Measurements from ENCODE around the gene VAMP2.

The VAMP2 gene

DNA sequence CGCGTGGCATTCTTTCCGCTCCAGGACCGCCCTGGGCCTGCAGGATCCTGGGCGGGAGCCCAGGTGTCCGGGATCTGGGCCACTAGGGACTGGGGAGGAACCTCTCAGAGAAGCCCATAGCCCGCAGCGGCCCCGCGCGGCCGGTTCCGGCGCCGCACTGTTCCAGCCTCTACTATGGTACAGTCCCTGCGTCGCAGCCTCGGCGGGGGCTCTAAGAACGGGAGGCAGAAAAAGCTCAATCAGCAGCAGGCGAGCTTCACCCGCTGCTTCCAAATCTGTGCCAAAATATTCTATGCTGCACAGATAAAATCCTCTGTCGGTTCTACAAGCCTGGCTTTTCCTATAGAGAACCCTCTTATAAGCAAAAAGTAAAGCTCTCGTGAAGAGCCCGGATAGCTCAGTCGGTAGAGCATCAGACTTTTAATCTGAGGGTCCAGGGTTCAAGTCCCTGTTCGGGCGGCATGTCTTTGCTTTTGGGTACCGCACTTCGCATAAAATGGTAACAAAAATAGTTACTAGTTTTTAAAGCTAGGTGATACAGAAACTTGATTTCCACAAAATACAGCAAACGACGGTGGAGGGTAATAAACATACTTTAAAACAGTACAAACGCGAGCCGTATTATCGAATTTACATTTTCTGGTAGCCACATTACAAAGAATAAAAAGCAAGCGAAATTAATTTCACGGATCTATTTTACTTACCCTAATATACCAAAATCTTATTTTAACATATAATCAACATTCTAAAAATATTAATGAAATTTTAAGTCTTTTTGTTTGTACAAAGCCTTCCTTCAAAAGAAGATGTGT is 43.8 kb downstream of the VAMP2 start:
- TF ChIP-seq, protein P1, sequence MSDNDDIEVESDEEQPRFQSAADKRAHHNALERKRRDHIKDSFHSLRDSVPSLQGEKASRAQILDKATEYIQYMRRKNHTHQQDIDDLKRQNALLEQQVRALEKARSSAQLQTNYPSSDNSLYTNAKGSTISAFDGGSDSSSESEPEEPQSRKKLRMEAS (IDR thresholded peaks at IDR 0.05) = peak; percentile 30
- TF ChIP-seq CEBPB (IDR thresholded peaks at IDR 0.05) (0 out of 2 replicates have a peak, but pooled peaks have one; percentile 43), RAD21 (IDR thresholded peaks at IDR 0.05; ENCODE audit: low read depth) (peak; percentile 53; the same call in 1 of the 2 replicates), EGR1 (IDR thresholded peaks at IDR 0.05) (no peak), TEAD4 (IDR thresholded peaks at IDR 0.05) (peak; percentile 87), YY1 (IDR thresholded peaks at IDR 0.05; ENCODE audit: low read depth) (no peak), TAF1 (IDR thresholded peaks at IDR 0.05; ENCODE audit: low read depth) (peak; percentile 44; the same call in 1 of the 2 replicates), NFIC (IDR thresholded peaks at IDR 0.05) (peak; percentile 12; the same call in 1 of the 2 replicates)
- TF ChIP-seq, protein P2, sequence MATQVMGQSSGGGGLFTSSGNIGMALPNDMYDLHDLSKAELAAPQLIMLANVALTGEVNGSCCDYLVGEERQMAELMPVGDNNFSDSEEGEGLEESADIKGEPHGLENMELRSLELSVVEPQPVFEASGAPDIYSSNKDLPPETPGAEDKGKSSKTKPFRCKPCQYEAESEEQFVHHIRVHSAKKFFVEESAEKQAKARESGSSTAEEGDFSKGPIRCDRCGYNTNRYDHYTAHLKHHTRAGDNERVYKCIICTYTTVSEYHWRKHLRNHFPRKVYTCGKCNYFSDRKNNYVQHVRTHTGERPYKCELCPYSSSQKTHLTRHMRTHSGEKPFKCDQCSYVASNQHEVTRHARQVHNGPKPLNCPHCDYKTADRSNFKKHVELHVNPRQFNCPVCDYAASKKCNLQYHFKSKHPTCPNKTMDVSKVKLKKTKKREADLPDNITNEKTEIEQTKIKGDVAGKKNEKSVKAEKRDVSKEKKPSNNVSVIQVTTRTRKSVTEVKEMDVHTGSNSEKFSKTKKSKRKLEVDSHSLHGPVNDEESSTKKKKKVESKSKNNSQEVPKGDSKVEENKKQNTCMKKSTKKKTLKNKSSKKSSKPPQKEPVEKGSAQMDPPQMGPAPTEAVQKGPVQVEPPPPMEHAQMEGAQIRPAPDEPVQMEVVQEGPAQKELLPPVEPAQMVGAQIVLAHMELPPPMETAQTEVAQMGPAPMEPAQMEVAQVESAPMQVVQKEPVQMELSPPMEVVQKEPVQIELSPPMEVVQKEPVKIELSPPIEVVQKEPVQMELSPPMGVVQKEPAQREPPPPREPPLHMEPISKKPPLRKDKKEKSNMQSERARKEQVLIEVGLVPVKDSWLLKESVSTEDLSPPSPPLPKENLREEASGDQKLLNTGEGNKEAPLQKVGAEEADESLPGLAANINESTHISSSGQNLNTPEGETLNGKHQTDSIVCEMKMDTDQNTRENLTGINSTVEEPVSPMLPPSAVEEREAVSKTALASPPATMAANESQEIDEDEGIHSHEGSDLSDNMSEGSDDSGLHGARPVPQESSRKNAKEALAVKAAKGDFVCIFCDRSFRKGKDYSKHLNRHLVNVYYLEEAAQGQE (IDR thresholded peaks at IDR 0.05; ENCODE audit: low read depth) = no peak

DNA sequence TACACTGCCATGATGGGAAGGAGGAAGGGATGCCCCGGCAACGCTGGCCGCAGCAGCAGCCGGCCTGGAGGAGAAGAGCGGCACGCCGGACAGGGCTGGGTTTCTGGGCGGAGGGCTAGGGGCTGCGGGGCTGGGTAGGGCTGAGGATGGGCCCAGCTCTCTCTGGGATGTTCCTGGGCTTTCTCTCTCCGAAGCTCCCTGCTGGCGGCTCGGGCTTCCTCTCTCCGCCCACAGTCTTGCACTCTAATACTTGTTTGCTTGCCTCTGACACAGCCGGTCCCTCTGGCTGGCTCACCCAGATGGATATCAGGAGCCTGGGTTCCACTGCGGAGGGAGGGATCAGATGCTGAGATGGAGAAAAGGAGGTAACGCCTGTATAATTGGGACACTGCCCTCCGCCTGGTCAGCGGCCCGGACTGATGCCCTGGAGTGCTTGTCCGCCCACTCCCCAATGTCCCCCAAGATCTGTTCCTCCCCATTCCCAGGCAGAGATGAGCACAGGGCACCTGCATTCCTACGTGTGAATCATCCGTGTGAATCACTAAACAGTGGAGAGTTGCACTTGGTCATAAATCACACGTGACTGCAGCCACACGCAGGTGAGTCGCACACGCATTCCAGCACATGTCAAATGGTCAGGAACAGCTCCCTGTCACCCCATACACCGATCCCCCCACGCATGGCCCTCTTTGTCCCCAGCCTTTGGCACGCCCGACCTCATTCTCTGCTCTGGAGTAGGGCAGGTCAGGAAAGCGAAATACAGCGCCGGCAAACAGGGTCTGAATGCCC is 44.6 kb downstream of the VAMP2 start, which contains the start of gene ALOXE3:
ALOXE3 (minus strand) TSS at position 535 of the 789 bp plus-strand sequence; CDS start at position 11, 524 bp downstream.
- TF ChIP-seq YY1 (IDR thresholded peaks at IDR 0.05; ENCODE audit: low read depth) (no peak), EP300 (IDR thresholded peaks at IDR 0.05; ENCODE audit: borderline replicate concordance) (no peak), TEAD4 (IDR thresholded peaks at IDR 0.05) (peak; percentile 59), RAD21 (IDR thresholded peaks at IDR 0.05; ENCODE audit: low read depth) (no peak)
- TF ChIP-seq, protein P3, sequence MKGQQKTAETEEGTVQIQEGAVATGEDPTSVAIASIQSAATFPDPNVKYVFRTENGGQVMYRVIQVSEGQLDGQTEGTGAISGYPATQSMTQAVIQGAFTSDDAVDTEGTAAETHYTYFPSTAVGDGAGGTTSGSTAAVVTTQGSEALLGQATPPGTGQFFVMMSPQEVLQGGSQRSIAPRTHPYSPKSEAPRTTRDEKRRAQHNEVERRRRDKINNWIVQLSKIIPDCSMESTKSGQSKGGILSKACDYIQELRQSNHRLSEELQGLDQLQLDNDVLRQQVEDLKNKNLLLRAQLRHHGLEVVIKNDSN (IDR thresholded peaks at IDR 0.05) = peak; percentile 73
- TF ChIP-seq, protein P1 (IDR thresholded peaks at IDR 0.05) = peak; percentile 68

DNA sequence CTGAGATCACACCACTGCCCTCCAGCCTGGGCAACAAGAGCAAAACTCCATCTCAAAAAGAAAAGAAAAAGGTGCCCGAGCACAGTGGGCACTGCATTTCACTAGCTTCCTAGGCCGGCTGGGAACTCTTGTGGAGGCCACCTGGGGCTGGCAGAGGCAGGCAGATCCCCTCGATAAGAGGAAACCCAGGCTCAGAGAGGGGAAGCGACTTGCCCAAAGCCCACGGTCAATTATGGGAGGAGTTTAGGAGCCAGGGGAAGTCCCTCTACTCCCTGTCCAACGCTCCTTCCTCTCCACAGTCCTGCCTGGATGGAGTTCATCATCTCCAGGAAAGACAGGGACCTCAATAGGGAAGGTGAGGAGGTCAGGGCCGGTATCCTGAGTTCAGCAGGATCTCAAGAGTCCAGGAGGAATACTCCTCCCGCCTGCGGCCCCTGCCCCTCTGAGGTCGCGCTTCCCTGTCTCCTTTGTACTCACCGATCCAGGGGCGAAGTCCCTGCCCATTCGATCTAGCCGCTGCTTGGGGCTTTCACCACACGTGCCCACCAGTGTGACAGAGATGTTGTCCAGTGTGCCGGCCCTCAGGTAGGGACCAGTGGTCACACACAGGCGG is 45.3 kb downstream of the VAMP2 start:
- TF ChIP-seq FOXM1 (IDR thresholded peaks at IDR 0.05; ENCODE audit: borderline replicate concordance, low read depth) = no peak
- TF ChIP-seq RAD21 (IDR thresholded peaks at IDR 0.05; ENCODE audit: low read depth) = no peak
- no peak for TF ChIP-seq TAF1 (IDR thresholded peaks at IDR 0.05; ENCODE audit: low read depth)
- TF ChIP-seq ZBTB7A (IDR thresholded peaks at IDR 0.05; ENCODE audit: low read depth) = no peak
- TF ChIP-seq YY1 (IDR thresholded peaks at IDR 0.05; ENCODE audit: low read depth) = no peak
- no peak for TF ChIP-seq NFIC (IDR thresholded peaks at IDR 0.05)
- TF ChIP-seq EP300 (IDR thresholded peaks at IDR 0.05; ENCODE audit: borderline replicate concordance) = no peak

DNA sequence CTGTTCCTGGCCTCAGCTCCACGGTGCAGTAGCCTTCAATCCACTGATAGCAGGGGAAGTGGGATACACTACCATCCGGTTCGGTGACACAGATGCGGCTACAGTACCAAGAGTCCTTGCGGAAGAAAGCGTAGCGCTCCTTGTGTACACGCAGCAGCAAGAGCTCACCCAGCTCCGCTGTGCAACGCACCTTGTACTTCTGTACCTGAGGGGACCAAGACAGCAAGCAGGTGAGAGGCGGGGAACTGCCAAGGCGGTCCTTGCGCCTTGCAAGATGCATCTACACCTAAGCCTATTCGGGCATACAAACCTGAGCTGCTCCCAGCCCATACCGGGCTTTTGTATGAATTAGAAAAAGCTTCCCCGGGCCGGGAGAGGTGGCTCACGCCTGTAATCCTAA is 46.0 kb downstream of the VAMP2 start:
- TF ChIP-seq NFIC (IDR thresholded peaks at IDR 0.05) (no peak), TAF1 (IDR thresholded peaks at IDR 0.05; ENCODE audit: low read depth) (no peak), TCF12 (IDR thresholded peaks at IDR 0.05; ENCODE audit: low read depth) (no peak), RAD21 (IDR thresholded peaks at IDR 0.05; ENCODE audit: low read depth) (no peak), ZBTB7A (IDR thresholded peaks at IDR 0.05; ENCODE audit: low read depth) (no peak), FOXM1 (IDR thresholded peaks at IDR 0.05; ENCODE audit: borderline replicate concordance, low read depth) (no peak), EGR1 (IDR thresholded peaks at IDR 0.05) (no peak), YY1 (IDR thresholded peaks at IDR 0.05; ENCODE audit: low read depth) (no peak), CEBPB (IDR thresholded peaks at IDR 0.05) (no peak), EP300 (IDR thresholded peaks at IDR 0.05; ENCODE audit: borderline replicate concordance) (no peak), CREB1 (IDR thresholded peaks at IDR 0.05; ENCODE audit: low read depth) (no peak), TEAD4 (IDR thresholded peaks at IDR 0.05) (no peak)
- TF ChIP-seq, protein P1 (IDR thresholded peaks at IDR 0.05) = no peak
- TF ChIP-seq, protein P2 (IDR thresholded peaks at IDR 0.05; ENCODE audit: low read depth) = no peak
- TF ChIP-seq, protein P3 (IDR thresholded peaks at IDR 0.05) = no peak
